ENCODE results near the gene TANC1.

The TANC1 gene

DNA sequence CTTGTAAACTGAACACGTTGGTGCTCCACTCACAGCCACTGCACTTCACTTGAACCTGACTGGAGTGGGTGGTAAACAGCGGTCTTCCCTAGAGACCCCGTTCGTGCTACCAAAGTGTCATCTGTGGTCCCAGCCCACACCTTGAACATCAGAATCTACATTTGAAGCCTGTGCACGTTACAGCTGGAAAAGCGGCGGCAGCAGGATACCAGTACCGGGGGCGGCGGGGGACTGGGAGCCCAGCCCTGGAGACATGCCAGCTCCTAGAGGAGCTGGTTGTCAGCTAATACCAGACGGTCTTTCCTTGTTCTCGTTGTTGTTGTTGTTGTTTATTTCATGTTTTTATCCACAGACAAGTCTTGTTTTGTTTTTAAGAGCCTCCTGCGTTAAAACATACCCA is 161.4 kb downstream of the TANC1 start:
- TF ChIP-seq, protein P1, sequence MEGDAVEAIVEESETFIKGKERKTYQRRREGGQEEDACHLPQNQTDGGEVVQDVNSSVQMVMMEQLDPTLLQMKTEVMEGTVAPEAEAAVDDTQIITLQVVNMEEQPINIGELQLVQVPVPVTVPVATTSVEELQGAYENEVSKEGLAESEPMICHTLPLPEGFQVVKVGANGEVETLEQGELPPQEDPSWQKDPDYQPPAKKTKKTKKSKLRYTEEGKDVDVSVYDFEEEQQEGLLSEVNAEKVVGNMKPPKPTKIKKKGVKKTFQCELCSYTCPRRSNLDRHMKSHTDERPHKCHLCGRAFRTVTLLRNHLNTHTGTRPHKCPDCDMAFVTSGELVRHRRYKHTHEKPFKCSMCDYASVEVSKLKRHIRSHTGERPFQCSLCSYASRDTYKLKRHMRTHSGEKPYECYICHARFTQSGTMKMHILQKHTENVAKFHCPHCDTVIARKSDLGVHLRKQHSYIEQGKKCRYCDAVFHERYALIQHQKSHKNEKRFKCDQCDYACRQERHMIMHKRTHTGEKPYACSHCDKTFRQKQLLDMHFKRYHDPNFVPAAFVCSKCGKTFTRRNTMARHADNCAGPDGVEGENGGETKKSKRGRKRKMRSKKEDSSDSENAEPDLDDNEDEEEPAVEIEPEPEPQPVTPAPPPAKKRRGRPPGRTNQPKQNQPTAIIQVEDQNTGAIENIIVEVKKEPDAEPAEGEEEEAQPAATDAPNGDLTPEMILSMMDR (conservative IDR thresholded peaks at IDR 0.05), result no peak
- H3K27ac ChIP-seq, result peak overlapping the region; percentile 76

DNA sequence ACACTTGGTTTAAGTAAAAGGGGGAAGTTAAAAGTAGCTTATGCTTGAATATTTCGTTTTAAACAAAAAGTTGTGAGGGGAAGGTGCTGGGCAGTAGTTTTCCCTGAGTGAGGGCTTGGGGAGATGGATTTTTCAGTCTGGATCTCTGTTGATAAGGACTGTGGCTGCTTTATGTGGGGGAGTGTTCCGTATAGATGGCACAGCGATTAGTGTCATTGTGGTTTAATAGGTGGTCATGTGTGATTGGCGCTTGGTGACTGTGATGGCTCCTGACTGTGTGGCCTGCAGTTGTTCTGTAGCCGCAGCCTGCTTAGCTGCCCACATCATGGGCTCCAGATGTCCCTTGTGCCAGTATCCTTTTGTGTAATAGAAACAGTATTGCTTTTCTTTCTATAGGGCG is 161.9 kb downstream of the TANC1 start:
- peak overlapping the region; percentile 76 for H3K27ac ChIP-seq

DNA sequence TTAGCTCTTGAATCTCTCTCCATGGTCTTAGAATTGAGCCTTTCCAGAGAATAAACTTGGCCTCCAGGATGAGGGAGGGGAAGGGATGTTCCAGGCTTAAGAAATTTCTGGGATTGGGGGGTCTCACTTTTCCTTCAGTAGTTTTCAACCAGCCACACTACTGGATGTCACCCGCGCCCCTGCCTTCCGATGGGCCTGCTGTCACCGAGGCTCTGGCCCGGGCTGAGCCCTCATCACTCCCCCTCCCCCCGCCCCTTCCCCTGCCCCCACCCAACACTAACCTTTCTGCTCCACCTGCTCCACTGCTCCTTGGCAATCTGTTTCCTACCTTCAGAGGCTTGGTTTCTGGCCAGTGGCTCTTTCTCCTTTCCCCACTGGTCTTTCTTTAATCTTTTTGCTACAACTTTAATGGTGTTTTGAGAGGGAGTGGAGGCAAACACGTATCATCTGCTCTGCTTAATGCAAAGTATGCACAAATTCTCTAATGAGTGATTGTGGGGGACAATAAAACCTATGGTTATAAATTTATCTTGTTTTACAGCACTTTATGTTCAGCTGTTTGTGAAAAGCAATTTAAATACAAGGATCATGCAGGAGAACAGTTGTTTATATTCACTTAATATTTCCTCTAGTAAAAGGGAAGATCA is 162.9 kb downstream of the TANC1 start:
- peak overlapping the region; percentile 76 for H3K27ac ChIP-seq
- TF ChIP-seq, protein P1 (conservative IDR thresholded peaks at IDR 0.05), result no peak

More for the DNA sequence above, 161.9 kb downstream of the TANC1 start:
- TF ChIP-seq, protein P1 (conservative IDR thresholded peaks at IDR 0.05), result no peak

DNA sequence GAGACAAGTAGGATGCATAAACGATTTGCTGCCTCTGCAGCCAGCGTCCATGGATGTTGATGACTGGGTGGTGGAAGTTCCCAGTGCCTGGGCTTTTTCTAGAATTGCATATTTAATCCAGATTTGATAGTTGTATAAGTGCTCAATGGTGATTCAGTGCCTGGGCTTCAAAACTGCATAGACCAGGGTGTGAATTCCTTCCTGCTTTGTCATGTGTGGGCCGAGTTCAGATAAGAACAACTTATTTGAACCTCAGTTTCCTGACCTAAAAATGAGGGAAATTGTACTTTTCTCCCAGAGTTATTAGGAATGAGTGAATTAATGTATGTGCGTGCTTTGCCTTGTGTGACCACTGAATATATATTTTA is 163.5 kb downstream of the TANC1 start:
- peak overlapping the region; percentile 76 for H3K27ac ChIP-seq
- TF ChIP-seq, protein P1 (conservative IDR thresholded peaks at IDR 0.05), result no peak

DNA sequence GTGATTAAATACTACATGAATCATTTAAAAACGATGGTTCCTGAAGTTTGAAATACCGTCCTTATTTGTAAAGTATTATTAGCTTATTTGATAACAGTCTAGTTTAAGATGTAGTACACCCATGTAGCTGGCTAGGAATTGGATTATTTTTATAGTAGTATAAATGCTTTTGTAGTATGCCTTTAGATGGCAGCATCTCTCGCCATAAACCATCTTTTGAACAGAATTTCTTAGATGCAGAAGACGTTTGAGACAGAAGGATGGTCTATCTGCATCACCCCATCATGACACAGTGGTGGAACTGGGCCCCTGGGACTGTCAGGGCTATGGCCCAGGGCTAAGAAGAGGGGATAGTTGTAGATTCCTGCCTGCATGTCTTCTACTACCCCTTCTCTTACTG is 165.4 kb downstream of the TANC1 start:
- H3K27ac ChIP-seq, result no peak overlapping the region
- TF ChIP-seq, protein P1 (conservative IDR thresholded peaks at IDR 0.05), result peak; percentile 26; the same call in 1 of the 2 replicates

DNA sequence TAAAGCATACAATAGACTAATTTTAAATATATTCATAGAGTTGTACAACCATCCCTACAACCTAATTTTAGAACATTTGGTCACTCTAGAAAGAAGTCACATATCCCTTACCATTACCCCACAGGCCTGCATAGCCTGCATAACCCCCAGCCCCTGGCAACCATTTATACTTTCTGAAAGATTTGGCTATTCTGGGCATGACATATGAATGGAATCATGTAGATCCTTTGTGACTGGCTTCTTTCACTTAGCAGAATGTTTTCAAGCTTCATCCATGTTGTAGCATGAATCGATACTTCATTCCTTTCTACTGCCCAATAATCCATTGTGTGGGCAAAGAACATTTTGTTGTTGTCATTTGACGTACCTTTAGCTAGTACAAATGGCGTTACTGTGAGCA is 166.5 kb downstream of the TANC1 start:
- TF ChIP-seq, protein P1 (conservative IDR thresholded peaks at IDR 0.05), result no peak
- H3K27ac ChIP-seq, result peak overlapping the region; percentile 67; the same call in 1 of the 2 replicates

DNA sequence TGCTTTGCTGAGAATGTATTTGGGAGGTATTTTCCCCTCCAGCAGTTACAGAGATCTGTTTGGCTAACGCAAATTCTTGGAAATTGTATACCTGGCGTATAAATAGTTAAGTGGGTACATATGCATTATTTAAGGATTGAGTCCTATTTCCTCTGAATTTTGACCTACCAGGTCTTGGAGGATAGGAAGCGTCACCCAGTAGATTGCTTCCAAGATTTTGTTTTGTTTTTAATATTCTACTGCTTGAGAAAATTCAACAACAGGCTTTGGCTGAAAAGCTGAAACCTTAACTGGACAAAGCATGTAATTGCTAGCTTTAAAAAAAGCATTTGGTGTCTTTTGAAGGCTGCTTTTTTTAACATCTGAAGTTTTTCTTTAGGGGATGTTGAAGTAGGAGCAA is 168.0 kb downstream of the TANC1 start:
- TF ChIP-seq, protein P1 (conservative IDR thresholded peaks at IDR 0.05), result no peak
- H3K27ac ChIP-seq, result peak overlapping the region; percentile 67

All from VCaP (cell line).